GM23248 (cell line): ENCODE measurements around the gene OR11H6. TPM values are rescaled to one million over a fixed set of nuclear protein-coding genes. Genes with fewer than 3 reads are reported as not detected.
"Not testable (repeated sequence)": the region's sequence is repeated elsewhere in the genome, so short reads cannot be mapped to it uniquely, and the experiment has no call there.

ENCODE experiments used
- DNase-seq: peaks from one replicate; pipeline ENCODE4 v3.0.0-alpha.2; 2015
- H2AFZ ChIP-seq: fragments of 200-600 bp; sonication (generic); 2 replicates; pipeline ENCODE4 v1.6.1; 2016; ENCODE audit warnings: antibody characterized with exemption
- H3F3A ChIP-seq: fragments of 200-600 bp; sonication (generic); 2 replicates; pipeline ENCODE4 v1.6.1; 2016; ENCODE audit warnings: mild to moderate bottlenecking, antibody characterized with exemption, mixed run types; ENCODE audit not compliant: insufficient read depth
- H3K27ac ChIP-seq: fragments of 200-600 bp; sonication (generic); 2 replicates; pipeline ENCODE4 v1.5.1; 2016; ENCODE audit warnings: mild to moderate bottlenecking
- H3K27me3 ChIP-seq: fragments of 200-600 bp; sonication (generic); replicated peaks from 2 replicates; pipeline ENCODE4 v1.6.1; 2016; ENCODE audit warnings: mild to moderate bottlenecking; ENCODE audit not compliant: insufficient read depth
- H3K36me3 ChIP-seq: fragments of 200-600 bp; sonication (generic); 2 replicates; pipeline ENCODE4 v1.6.1; 2016; ENCODE audit warnings: low read depth, mild to moderate bottlenecking
- H3K4me1 ChIP-seq: fragments of 200-600 bp; sonication (generic); 2 replicates; pipeline ENCODE4 v1.6.1; 2016; ENCODE audit warnings: mild to moderate bottlenecking; ENCODE audit not compliant: insufficient read depth
- H3K4me2 ChIP-seq: fragments of 200-600 bp; sonication (generic); one replicate; pipeline ENCODE4 v1.6.1; 2016; ENCODE audit warnings: mild to moderate bottlenecking; ENCODE audit not compliant: unreplicated experiment
- H3K4me3 ChIP-seq: fragments of 200-600 bp; sonication (generic); 2 replicates; pipeline ENCODE4 v1.5.1; 2016; ENCODE audit warnings: mild to moderate bottlenecking
- H3K79me2 ChIP-seq: fragments of 200-600 bp; sonication (generic); 2 replicates; pipeline ENCODE4 v1.6.1; 2016; ENCODE audit warnings: mild to moderate bottlenecking; ENCODE audit not compliant: insufficient read depth
- H3K9ac ChIP-seq: fragments of 200-600 bp; sonication (generic); 2 replicates; pipeline ENCODE4 v1.6.1; 2016; ENCODE audit warnings: mild to moderate bottlenecking
- H3K9me2 ChIP-seq: fragments of 200-600 bp; sonication (generic); 2 replicates; pipeline ENCODE4 v1.6.1; 2016; ENCODE audit warnings: mixed run types, mild to moderate bottlenecking, moderate library complexity; ENCODE audit not compliant: insufficient read depth
- H3K9me3 ChIP-seq: fragments of 200-600 bp; sonication (generic); one replicate; pipeline ENCODE4 v1.6.1; 2017; ENCODE audit warnings: low read depth
- H4K20me1 ChIP-seq: fragments of 200-600 bp; sonication (generic); 2 replicates; pipeline ENCODE4 v1.6.0; 2016; ENCODE audit not compliant: insufficient read depth
- EZH2 ChIP-seq: fragments of 200-600 bp; sonication (generic); IDR thresholded peaks from 2 replicates; pipeline ENCODE4 v1.6.1; 2018; ENCODE audit warnings: antibody characterized with exemption, mild to moderate bottlenecking; ENCODE audit not compliant: insufficient read depth, poor library complexity, severe bottlenecking
- EZH2phosphoT487 ChIP-seq: fragments of 200-600 bp; sonication (generic); IDR thresholded peaks from 2 replicates; pipeline ENCODE4 v1.6.1; 2018; ENCODE audit warnings: antibody characterized with exemption, moderate library complexity, mild to moderate bottlenecking, low read depth; ENCODE audit not compliant: insufficient read depth
- WGBS, 2 experiments: methylation state at CpG; one replicate each; pipeline ENCODE4 v1.1.6; 2015 to 2017; ENCODE audit warnings: low lambda C conversion rate in 2 of 2, low coverage in 1 of 2; ENCODE audit errors: missing lambda C conversion rate in 2 of 2; 5-methylcytosine and 5-hydroxymethylcytosine counted together
- in situ Hi-C: fragments of 300-500 bp; cut with MboI; formaldehyde crosslinking; loops from 2 replicates; pipeline ENCODE4 v1.15.0; 2020
- polyA plus RNA-seq: library from polyadenylated mRNA; unstranded; fragments of >200 nt; fragmentation: Nextera tagmentation; extraction: Ambion mirVana; gene quantifications from 2 replicates; pipeline ENCODE4 v1.2.1, GENCODE V29; 2016
- total RNA-seq: library from RNA; depleted of rRNA; stranded (reverse); fragments of >200 nt; shearing (Covaris generic); gene quantifications from 2 replicates; pipeline ENCODE4 v1.2.3, GENCODE V29; 2014

Gene OR11H6
- total and polyA plus RNA-seq, 2 experiments from 2014 or later = not detected

GRCh38 chr14:20191396-20191795, 32.1 kb upstream of the OR11H6 start:
- in situ Hi-C loops = no loop called here
- H3K27ac ChIP-seq = no peak overlapping the region
- H3K27me3 ChIP-seq = no peaks in the 10 kb centered on the region
- no peaks in the 10 kb centered on the region for H3K4me1 ChIP-seq
- no peak overlapping the region for H2AFZ ChIP-seq
- H3K79me2 ChIP-seq = no peaks in the 10 kb centered on the region
- H3K9me2 ChIP-seq = no peaks in the 10 kb centered on the region
- H3K4me2 ChIP-seq = no peak overlapping the region
- H3K36me3 ChIP-seq = no peaks in the 10 kb centered on the region
- no peak overlapping the region for H3K4me3 ChIP-seq
- no peak for DNase-seq
- no peaks in the 10 kb centered on the region for H3F3A ChIP-seq
- H4K20me1 ChIP-seq = no peaks in the 10 kb centered on the region
- H3K9me3 ChIP-seq = no peaks in the 10 kb centered on the region
- no peak overlapping the region for H3K9ac ChIP-seq
- WGBS, 2 experiments = 42 to 50% methylated on average over 3 of the region's 3 CpGs
- no peak for TF ChIP-seq EZH2phosphoT487
- no peak for TF ChIP-seq EZH2

- Histone ChIP-seq H4K20me1 (no peaks in the 10 kb centered on the region), H3F3A (no peaks in the 10 kb centered on the region), H3K79me2 (no peaks in the 10 kb centered on the region), H3K27me3 (no peaks in the 10 kb centered on the region), H3K9ac (no peak overlapping the region), H3K36me3 (no peaks in the 10 kb centered on the region), H3K4me2 (no peak overlapping the region), H3K27ac (no peak overlapping the region), H2AFZ (no peak overlapping the region), H3K4me1 (no peaks in the 10 kb centered on the region), H3K9me2 (no peaks in the 10 kb centered on the region), H3K9me3 (no peaks in the 10 kb centered on the region), H3K4me3 (no peak overlapping the region)
- no peak for DNase-seq
- in situ Hi-C loops = no loop called here
- TF ChIP-seq EZH2phosphoT487 (no peak), EZH2 (no peak)
Measured at GRCh38 chr14:20194101-20194500, 29.4 kb upstream of the OR11H6 start.

GRCh38 chr14:20195170-20195569, 28.3 kb upstream of the OR11H6 start:
- H3K36me3 ChIP-seq, H3F3A ChIP-seq, H3K4me3 ChIP-seq, H3K27me3 ChIP-seq, H3K9me3 ChIP-seq, DNase-seq, H3K9me2 ChIP-seq, H3K27ac ChIP-seq, H3K79me2 ChIP-seq, H2AFZ ChIP-seq, H4K20me1 ChIP-seq, H3K9ac ChIP-seq, H3K4me2 ChIP-seq, H3K4me1 ChIP-seq, in situ Hi-C loops: not testable (repeated sequence)
- WGBS, 2 experiments = 14 to 18% methylated on average over 6 of the region's 6 CpGs

- H3K9me2 ChIP-seq = no peaks in the 10 kb centered on the region
- H3K79me2 ChIP-seq = no peaks in the 10 kb centered on the region
- H4K20me1 ChIP-seq = no peaks in the 10 kb centered on the region
- DNase-seq = peak; percentile 20
- no peak overlapping the region for H3K4me2 ChIP-seq
- no peak for TF ChIP-seq EZH2phosphoT487
- no peak for TF ChIP-seq EZH2
- no peak overlapping the region for H2AFZ ChIP-seq
- in situ Hi-C loops = no loop called here
- H3K4me1 ChIP-seq = no peaks in the 10 kb centered on the region
- no peaks in the 10 kb centered on the region for H3K9me3 ChIP-seq
- no peak overlapping the region for H3K9ac ChIP-seq
- H3K4me3 ChIP-seq = no peak overlapping the region
- no peaks in the 10 kb centered on the region for H3K27me3 ChIP-seq
- WGBS, 2 experiments = 2% methylated on average over 2 of the region's 2 CpGs
- H3F3A ChIP-seq = no peaks in the 10 kb centered on the region
- H3K36me3 ChIP-seq = no peaks in the 10 kb centered on the region
- no peak overlapping the region for H3K27ac ChIP-seq
Measured at GRCh38 chr14:20195911-20196310, 27.6 kb upstream of the OR11H6 start.

GRCh38 chr14:20197459-20197858, 26.1 kb upstream of the OR11H6 start:
- TF ChIP-seq EZH2 (no peak), EZH2phosphoT487 (no peak)
- Histone ChIP-seq H3K4me2 (no peak overlapping the region), H3K4me3 (no peak overlapping the region), H3K27me3 (no peaks in the 10 kb centered on the region), H3K27ac (no peak overlapping the region), H3K4me1 (no peaks in the 10 kb centered on the region), H3K9me2 (no peaks in the 10 kb centered on the region), H3K79me2 (no peaks in the 10 kb centered on the region), H3K9me3 (no peaks in the 10 kb centered on the region), H3K9ac (no peak overlapping the region), H2AFZ (no peak overlapping the region), H4K20me1 (no peaks in the 10 kb centered on the region), H3K36me3 (no peaks in the 10 kb centered on the region), H3F3A (no peaks in the 10 kb centered on the region)
- WGBS, 2 experiments = 59 to 61% methylated on average over 5 of the region's 6 CpGs
- DNase-seq = no peak
- in situ Hi-C loops = no loop called here
